ENCODE results near the gene SIAE.

DNA sequence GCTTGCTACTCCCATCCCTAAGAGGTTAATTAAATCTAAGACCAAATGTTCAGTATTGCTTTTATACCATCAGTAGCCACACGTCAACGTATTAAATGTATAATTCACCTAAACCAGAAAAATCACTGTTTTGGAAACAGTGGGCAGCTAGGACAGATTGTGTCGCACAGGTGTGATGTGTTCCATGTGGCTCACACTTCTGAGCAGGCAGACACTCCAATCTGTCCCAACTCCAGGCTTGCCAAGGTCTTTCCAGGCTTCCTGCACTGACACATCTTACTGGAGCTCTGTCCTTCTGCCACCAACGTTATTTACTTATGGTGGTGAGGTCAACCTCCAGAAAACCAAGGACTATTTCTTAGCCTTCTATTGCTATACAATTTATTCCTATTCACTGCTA lies 11.4 kb downstream of the SIAE start:
- TF ChIP-seq, protein P1, sequence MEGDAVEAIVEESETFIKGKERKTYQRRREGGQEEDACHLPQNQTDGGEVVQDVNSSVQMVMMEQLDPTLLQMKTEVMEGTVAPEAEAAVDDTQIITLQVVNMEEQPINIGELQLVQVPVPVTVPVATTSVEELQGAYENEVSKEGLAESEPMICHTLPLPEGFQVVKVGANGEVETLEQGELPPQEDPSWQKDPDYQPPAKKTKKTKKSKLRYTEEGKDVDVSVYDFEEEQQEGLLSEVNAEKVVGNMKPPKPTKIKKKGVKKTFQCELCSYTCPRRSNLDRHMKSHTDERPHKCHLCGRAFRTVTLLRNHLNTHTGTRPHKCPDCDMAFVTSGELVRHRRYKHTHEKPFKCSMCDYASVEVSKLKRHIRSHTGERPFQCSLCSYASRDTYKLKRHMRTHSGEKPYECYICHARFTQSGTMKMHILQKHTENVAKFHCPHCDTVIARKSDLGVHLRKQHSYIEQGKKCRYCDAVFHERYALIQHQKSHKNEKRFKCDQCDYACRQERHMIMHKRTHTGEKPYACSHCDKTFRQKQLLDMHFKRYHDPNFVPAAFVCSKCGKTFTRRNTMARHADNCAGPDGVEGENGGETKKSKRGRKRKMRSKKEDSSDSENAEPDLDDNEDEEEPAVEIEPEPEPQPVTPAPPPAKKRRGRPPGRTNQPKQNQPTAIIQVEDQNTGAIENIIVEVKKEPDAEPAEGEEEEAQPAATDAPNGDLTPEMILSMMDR (IDR thresholded peaks at IDR 0.05; ENCODE audit: low read depth, low read length, poor library complexity, severe bottlenecking) = no peak
- TF ChIP-seq EZH2phosphoT487 (IDR thresholded peaks at IDR 0.05; ENCODE audit: borderline replicate concordance, low read length) = no peak
